Esophagus squamous epithelium (tissue), 4 donors: ENCODE measurements around the gene TEX48.

Source experiments
- POLR2A ChIP-seq, 4 donors: fragments of 450-650 bp; IDR thresholded peaks; one replicate each; pipeline ENCODE4 v1.6.1; 2017; ENCODE audit warnings: antibody characterized with exemption in 4 of 4, mild to moderate bottlenecking in 4 of 4, moderate library complexity in 3 of 4
- TF ChIP-seq, protein P1 (sequence below), 6 experiments: fragments of 450-650 bp in 4 of 6; fragments of 200-600 bp in 2 of 6; sonication (generic) in 2 of 6; IDR thresholded peaks; one replicate each; pipeline ENCODE4 v1.5.1; 2016 to 2019; ENCODE audit warnings: antibody characterized with exemption in 6 of 6, mild to moderate bottlenecking in 4 of 6, moderate library complexity in 4 of 6

DNA sequence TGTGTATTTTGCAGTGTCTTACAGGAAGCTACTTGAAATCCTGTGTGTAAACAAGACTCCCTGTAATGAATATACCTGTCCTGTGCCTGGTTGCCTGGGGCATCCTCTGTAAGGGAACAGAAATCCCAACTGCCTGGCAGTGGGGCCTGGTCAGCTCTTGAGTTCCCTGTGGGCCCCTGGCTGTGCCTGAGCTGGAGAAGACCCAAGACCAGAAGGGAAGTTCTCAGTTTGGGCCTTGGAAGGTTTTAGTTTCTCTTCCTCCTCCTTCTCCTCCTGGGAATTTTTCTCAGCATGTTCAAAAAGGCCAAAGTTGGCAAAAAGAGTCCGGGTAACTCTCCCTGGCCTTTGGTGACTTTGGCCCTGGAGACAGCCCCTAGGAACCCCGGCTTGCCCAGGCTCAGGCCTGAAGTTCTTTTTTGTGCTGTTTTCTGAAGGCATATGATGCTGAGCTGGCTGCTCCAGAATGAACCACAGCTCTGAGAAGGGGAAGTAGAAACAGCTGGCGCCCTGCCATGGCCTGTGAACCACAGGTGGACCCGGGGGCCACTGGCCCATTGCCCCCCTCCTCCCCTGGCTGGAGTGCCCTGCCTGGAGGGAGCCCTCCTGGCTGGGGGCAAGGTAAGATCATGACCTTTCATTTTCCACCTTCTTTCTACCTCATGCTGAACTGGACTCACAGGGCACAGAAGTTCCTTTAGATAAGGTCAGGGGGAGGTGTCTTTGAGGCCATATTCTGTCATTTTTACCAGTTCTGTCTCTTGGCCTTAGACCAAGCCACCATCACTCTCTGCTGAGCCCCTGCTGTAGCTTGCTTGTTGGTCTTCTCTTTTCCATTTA lies 65.1 kb downstream of the TEX48 start:
- TF ChIP-seq, protein P1, sequence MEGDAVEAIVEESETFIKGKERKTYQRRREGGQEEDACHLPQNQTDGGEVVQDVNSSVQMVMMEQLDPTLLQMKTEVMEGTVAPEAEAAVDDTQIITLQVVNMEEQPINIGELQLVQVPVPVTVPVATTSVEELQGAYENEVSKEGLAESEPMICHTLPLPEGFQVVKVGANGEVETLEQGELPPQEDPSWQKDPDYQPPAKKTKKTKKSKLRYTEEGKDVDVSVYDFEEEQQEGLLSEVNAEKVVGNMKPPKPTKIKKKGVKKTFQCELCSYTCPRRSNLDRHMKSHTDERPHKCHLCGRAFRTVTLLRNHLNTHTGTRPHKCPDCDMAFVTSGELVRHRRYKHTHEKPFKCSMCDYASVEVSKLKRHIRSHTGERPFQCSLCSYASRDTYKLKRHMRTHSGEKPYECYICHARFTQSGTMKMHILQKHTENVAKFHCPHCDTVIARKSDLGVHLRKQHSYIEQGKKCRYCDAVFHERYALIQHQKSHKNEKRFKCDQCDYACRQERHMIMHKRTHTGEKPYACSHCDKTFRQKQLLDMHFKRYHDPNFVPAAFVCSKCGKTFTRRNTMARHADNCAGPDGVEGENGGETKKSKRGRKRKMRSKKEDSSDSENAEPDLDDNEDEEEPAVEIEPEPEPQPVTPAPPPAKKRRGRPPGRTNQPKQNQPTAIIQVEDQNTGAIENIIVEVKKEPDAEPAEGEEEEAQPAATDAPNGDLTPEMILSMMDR (IDR thresholded peaks at IDR 0.05), result no peak
- TF ChIP-seq POLR2A (IDR thresholded peaks at IDR 0.05), result no peak
